Glutamatergic neuron (in vitro differentiated cells): ENCODE measurements around the gene SLA2. TPM values are rescaled to one million over a fixed set of nuclear protein-coding genes. Genes with fewer than 3 reads are reported as not detected.
A peak's percentile ranks its signal among the peaks of the same experiment; 100 is the strongest.
"Not testable (repeated sequence)": the region's sequence is repeated elsewhere in the genome, so short reads cannot be mapped to it uniquely, and the experiment has no call there.

Source experiments
- DNase-seq: peaks from one replicate; pipeline ENCODE4 v3.0.0; 2022
- H3K27ac Mint-ChIP-seq: one replicate; pipeline ENCODE4 v1.8.0; 2020; ENCODE audit warnings: mild to moderate bottlenecking, mixed read lengths, inconsistent platforms; ENCODE audit not compliant: unreplicated experiment
- H3K27me3 Mint-ChIP-seq: one replicate; pipeline ENCODE4 v1.8.0; 2020; ENCODE audit warnings: mild to moderate bottlenecking, moderate library complexity, mixed read lengths, inconsistent platforms; ENCODE audit not compliant: unreplicated experiment
- H3K36me3 Mint-ChIP-seq: one replicate; pipeline ENCODE4 v1.8.0; 2020; ENCODE audit warnings: mild to moderate bottlenecking, mixed read lengths, inconsistent platforms; ENCODE audit not compliant: unreplicated experiment
- H3K4me1 Mint-ChIP-seq: one replicate; pipeline ENCODE4 v1.8.0; 2020; ENCODE audit warnings: mild to moderate bottlenecking, low read depth, mixed read lengths, inconsistent platforms; ENCODE audit not compliant: unreplicated experiment
- H3K4me3 Mint-ChIP-seq: one replicate; pipeline ENCODE4 v1.8.0; 2020; ENCODE audit warnings: mild to moderate bottlenecking, mixed read lengths, inconsistent platforms; ENCODE audit not compliant: unreplicated experiment
- H3K9me3 Mint-ChIP-seq: one replicate; pipeline ENCODE4 v1.8.0; 2020; ENCODE audit warnings: mild to moderate bottlenecking, moderate library complexity, mixed read lengths, inconsistent platforms; ENCODE audit not compliant: unreplicated experiment
- total RNA-seq: library from RNA; stranded (reverse); fragmentation: NEBNext Ultra II Directional; extraction: Animal tissue kit (Norgen Biotek cat#: 25700); gene quantifications from one replicate; pipeline ENCODE4 v1.2.1, GENCODE V29; 2021; ENCODE audit not compliant: unreplicated experiment
- TF ChIP-seq, protein P1 (sequence below): fragments of 200-600 bp; sonication (generic); IDR thresholded peaks from one replicate; pipeline ENCODE4 v1.5.0; 2021; ENCODE audit not compliant: partially characterized antibody, unreplicated experiment

The SLA2 gene
- total RNA-seq, 1 donor from 2014 or later = not detected

DNA sequence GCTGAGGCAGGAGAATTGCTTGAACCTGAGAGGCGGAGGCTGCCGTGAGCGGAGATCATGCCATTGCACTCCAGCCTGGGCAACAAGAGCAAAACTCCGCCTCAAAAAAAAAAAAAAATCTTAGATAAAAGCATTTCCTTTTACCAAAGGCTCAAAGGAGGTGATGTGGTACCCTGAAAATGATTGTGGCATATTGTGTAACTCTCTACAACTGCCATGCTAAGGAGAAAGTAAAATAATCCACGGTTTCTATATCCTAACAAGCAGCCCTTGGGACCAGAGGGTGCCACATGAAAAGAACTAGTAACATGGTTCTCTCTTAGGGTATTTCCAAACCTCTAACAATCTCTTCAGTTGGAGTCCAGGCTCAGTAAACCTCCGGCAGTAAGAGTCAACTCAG, 38.8 kb upstream of the SLA2 start:
- no peaks in the 10 kb centered on the region for H3K36me3 Mint-ChIP-seq
- TF ChIP-seq, protein P1, sequence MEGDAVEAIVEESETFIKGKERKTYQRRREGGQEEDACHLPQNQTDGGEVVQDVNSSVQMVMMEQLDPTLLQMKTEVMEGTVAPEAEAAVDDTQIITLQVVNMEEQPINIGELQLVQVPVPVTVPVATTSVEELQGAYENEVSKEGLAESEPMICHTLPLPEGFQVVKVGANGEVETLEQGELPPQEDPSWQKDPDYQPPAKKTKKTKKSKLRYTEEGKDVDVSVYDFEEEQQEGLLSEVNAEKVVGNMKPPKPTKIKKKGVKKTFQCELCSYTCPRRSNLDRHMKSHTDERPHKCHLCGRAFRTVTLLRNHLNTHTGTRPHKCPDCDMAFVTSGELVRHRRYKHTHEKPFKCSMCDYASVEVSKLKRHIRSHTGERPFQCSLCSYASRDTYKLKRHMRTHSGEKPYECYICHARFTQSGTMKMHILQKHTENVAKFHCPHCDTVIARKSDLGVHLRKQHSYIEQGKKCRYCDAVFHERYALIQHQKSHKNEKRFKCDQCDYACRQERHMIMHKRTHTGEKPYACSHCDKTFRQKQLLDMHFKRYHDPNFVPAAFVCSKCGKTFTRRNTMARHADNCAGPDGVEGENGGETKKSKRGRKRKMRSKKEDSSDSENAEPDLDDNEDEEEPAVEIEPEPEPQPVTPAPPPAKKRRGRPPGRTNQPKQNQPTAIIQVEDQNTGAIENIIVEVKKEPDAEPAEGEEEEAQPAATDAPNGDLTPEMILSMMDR = no peak
- no peak overlapping the region for H3K4me3 Mint-ChIP-seq
- H3K27ac Mint-ChIP-seq = no peak overlapping the region
- no peaks in the 10 kb centered on the region for H3K27me3 Mint-ChIP-seq
- no peaks in the 10 kb centered on the region for H3K9me3 Mint-ChIP-seq
- DNase-seq = no peak
- H3K4me1 Mint-ChIP-seq = no peaks in the 10 kb centered on the region

DNA sequence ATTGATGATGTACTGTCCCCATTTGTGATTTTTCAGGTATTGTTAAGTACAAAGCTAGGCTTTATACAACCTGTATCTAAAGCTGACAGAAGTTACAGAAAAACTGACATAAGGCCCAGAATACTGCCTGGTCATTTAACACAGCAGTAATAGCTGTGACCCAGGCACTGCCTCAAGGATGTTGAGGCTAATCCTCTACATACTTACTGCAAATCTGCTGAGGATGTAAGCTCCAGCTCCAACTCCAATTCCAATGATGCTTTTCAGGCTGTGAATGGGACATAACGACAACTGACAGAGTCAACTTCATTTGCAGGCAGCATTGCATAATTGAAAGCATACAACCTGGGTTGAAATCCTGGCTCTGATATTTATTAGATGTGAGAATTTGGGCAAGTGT, 36.3 kb upstream of the SLA2 start:
- H3K27ac Mint-ChIP-seq = no peak overlapping the region
- H3K9me3 Mint-ChIP-seq = no peaks in the 10 kb centered on the region
- H3K27me3 Mint-ChIP-seq = no peaks in the 10 kb centered on the region
- no peak for DNase-seq
- TF ChIP-seq, protein P1 = no peak
- no peak overlapping the region for H3K4me3 Mint-ChIP-seq
- peaks cover 6% of the 10 kb centered on the region for H3K4me1 Mint-ChIP-seq
- no peaks in the 10 kb centered on the region for H3K36me3 Mint-ChIP-seq

DNA sequence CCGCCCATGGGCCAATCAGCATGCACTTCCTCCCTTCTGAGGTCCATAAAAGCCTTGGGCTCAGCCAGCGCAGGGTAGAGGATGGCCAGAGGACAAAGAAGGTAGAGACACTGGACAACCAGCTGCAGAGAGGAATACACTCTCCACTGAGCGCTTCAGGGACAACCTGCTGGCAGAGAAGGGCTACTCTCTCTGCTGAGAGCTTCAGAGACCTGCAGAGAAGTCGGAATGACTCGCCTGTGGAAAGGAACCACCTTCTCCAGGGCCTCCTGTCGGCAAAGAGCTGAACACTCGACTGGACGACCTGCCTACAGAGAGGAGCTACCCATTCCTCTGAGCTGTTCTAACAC, 31.4 kb upstream of the SLA2 start:
- Mint-ChIP-seq H3K4me1 (peaks cover 6% of the 10 kb centered on the region), H3K9me3 (no peaks in the 10 kb centered on the region), H3K27ac (peak overlapping the region; percentile 81), H3K36me3 (no peaks in the 10 kb centered on the region), H3K4me3 (peak overlapping the region; percentile 80), H3K27me3 (no peaks in the 10 kb centered on the region)
- no peak for DNase-seq
- TF ChIP-seq, protein P1 = no peak

DNA sequence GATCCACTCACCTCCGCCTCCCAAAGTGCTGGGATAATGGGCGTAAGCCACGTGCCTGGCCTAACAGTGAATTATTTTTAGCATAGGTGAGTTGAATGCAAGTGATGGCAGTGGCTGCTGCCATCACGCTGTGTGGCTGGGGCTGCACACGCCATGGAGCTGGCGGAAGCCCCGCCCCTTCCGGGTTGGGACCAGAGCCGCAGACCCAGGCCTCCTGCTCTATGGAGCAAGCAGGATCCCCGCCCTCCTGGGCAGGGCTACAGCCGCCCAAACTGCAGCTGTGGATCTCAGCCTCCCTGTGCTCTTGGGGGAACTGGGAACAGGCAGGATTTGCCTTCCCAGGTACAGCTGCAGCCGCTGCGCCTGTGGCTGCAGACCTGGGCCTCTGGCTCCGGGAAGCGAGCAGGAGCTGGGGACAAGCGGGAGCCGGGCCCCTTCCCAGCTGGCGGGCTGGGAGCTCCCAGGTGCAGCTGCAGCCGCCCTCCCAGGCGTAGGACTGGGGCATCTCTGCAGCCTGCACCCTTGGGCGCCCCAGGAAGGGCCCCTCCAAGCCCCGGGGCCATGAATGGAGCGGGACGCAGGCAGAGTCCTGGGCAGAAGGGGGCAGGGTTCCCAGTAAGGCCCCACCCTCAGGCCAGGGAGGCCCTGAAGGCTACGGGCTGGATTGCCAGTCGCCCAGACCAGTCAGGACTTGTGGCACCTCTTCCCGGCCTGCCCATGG, 30.9 kb upstream of the SLA2 start:
- Mint-ChIP-seq H3K36me3 (no peaks in the 10 kb centered on the region), H3K4me1 (peaks cover 6% of the 10 kb centered on the region), H3K4me3 (peak overlapping the region; percentile 82), H3K27ac (peak overlapping the region; percentile 86), H3K27me3 (no peaks in the 10 kb centered on the region), H3K9me3 (no peaks in the 10 kb centered on the region)
- peak; percentile 88 for DNase-seq
- TF ChIP-seq, protein P1 = no peak

DNA sequence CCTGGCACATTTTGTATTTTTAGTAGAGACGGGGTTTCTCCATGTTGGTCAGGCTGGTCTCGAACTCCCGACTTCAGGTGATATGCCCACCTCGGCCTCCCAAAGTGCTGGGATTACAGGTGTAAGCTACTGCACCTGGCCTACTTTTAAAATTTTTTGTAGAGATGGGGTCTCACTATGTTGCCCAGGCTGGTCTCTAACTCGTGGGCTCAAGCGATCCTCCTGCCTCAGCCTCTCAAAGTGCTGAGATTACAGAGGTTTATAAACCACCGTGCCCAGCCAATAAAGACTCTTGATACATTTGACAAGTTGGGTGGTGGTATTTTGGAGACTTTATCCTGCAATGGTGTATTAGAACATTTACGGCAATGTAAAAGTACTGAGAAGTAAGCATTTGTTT, 29.5 kb upstream of the SLA2 start:
- not testable (repeated sequence) for H3K4me3 Mint-ChIP-seq, H3K4me1 Mint-ChIP-seq

More for the DNA sequence above, 29.5 kb upstream of the SLA2 start:
- not testable (repeated sequence) for DNase-seq, H3K27me3 Mint-ChIP-seq, H3K27ac Mint-ChIP-seq, H3K36me3 Mint-ChIP-seq, H3K9me3 Mint-ChIP-seq
